Amygdala (tissue), 56 donors: Measurements from ENCODE around the gene PDCD1.

Experiments
- DNase-seq, 56 donors: peaks; one replicate each; lab custom pipeline; 2025; lab: John Stamatoyannopoulos, UW

The PDCD1 gene

DNA sequence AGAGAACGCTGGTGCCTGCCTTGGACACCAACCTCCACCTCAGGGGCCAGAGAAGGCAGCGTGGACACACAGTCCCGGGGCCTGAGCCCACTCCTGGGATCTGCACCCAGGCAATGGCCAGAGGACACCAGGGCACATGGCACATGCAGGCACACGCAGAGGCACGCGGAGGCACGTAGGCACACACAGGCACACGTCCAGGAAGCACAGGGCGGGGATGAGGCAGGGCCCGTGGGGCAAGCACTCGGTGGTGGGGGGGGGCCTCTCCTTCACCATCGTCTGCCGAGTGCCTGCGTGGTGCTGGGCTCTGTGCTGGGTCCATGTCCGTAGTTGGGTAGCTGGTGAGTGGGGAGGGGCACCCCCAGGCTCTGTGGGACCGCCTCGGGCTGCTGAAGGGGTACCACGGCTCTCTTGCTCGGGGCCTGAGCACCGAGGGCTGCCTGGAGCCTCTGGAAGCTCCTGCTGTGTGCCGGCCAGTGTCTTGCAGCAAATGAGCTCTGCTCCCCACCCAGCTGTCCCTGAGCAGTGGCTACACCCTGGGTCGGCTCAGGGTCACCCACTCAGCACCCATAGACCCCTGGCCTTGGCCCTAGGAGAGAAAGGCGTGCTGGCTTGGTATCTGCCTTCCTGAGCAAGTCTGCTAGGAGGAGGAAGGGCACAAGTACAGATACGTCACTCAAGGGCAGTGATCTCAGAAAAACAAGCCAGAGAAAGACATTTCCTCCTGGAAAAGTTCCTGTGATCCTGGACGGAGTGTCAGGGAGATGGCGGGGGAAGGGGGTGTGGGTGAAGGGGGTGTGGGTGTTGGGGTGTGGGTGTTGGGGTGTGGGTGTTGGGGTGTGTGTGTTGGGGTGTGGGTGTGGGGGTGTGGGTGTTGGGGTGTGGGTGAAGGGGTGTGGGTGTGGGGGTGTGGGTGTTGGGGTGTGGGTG, 37.3 kb upstream of the PDCD1 start:
- DNase-seq, result peak in 7 of 56 donors; percentile 29 to 94 (median 41)

DNA sequence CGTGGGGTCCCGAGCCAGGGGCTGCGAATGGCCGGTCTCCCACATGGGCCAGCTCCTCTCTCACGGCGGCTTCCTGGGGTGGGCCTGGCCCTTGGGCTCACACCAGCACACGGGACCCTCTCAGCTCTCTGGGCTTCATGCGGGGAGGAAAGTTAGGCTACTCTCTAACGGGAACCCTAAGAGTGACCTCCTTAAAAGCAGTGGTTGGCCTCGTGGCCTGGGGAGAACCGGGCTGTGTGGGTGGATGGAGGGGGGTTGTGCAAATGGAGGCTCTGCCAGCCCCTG, 36.7 kb upstream of the PDCD1 start:
- DNase-seq, result no peak

DNA sequence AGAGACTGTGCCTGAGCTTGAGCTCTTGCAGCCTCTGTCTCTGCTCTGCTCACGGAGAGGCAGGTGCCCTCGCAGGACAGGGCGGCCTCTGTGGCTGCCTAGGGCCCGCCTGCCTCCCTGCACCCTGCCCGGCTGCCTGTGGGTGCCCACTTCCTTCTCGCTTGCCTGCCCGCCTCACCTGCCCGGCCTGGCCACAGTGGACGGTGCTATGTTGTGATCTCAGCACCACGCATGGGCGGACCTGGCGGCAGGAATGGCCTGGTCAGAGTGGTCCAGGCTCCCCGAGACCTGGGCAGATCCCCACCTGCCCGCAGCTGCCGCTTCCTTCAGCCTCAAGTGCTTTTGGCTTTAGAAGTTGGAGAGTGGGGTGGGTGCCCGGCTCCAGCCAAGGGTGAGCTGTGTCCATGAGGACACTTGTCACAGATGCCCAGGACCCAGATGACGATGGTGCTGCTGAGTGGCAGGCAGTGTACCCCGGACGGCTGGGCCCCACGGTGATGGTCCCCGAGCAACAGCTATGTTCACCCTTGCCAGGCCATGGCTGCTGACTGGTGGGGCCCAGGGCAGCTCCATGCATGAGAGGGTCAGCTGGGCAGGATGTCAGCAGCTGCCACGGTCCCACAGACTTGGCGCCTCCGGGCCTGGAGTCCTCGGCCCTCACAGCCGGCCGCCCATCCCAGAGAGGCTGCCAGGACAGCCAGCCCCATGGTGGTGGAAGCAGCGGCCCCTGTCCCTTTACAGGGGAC, 36.2 kb upstream of the PDCD1 start:
- no peak for DNase-seq

DNA sequence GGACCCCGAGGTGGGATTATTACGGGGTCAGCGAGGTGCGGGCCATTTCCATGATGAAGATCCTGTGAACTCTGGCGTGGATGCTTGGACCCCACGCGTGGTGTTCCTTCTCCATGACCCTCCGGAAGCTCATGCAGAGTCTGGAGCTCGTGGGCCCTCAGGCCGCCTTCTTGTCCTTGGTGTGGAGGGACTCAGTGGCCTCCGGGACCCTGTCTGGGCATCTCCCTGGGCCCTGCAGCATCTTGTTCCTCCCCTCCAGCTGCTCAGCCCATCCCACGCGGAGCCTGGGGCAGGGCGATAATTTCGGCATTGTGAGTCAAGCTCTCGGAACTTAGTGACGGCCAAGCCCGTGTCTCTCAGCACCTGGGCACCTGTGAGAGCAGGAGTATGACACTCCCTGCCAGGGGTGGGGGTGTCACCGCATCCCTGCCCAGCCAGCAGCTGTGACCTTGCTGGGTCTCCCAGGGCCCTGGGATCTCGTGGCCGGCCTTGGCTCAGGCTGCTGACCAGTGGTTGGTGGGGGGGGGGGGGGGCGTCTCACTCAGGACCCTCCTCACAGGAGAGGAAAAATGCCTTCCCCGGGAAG, 35.5 kb upstream of the PDCD1 start:
- no peak for DNase-seq

DNA sequence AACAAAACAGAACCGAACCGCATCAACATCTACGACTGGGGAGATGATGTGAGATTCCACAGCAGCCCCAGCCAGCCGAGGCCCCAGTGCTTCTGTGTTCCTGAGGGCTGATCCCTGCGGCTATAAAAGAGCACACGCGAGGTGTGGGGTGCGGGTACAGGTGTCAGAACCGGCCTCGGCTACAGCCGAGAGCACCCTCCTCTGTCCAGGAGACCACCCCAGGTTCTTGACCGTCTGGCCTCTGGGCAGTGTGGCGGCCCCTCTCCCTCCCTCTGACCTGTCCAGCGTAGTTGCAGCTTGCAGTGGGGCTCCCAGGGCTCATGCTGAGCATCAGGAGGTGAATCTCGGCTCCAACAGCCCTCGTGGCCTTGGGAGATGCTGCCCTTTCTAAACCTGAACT, 34.6 kb upstream of the PDCD1 start:
- no peak for DNase-seq

DNA sequence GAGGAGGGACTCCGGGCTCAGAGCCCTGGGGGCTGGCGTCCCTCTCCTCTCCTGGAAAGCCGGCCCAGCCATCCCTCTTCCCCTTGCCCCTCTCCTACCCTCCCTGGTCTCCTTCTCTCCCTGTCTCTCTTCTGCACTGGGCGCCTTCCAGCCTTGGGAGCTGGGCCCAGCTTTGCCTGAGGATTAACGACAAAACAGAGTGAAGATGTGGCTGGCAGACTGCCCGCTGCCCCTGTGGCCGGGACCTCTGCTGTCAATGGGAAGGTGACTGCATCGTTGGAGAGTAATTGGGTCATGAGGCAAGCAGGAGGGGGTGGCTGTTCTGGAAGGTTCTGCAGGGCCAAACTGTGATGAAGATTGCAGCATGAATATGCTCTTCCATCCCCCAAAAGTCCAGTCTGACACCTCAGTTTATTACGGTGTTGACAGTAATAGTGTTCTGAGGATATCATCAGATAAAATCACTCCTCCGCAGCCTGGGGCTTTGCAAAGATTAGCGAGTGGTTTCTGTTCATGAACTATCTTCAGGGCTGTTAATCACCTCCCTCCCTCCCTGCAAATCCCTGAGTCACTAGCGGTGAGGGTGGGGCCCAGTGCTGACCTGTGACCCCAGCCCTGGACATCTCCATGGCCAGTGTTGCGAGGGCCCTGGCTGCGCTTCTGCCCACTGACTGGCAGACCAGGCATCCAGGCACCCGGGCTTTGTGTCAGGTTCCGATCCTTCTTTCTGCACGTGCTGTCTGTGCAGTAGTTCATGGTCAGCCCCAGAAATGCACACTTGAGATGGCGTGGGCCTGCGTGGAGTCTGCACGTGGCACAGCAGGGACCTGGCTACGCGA, 33.8 kb upstream of the PDCD1 start:
- DNase-seq, result no peak

DNA sequence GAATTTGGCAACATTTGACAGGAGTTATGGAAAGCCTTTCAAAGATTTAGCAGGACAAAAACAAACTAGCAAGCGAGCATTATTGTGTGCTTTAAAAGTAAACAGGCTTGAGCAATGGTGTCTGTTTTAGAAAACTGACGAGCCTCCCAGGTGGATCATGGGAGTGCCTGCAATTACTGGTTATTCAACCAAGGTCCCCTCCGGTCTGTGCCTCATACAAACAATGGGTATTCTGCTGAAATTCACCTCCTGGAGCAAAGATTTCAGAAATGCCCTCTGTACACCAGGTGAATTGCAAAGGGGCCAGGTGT, 33.2 kb upstream of the PDCD1 start:
- no peak for DNase-seq

DNA sequence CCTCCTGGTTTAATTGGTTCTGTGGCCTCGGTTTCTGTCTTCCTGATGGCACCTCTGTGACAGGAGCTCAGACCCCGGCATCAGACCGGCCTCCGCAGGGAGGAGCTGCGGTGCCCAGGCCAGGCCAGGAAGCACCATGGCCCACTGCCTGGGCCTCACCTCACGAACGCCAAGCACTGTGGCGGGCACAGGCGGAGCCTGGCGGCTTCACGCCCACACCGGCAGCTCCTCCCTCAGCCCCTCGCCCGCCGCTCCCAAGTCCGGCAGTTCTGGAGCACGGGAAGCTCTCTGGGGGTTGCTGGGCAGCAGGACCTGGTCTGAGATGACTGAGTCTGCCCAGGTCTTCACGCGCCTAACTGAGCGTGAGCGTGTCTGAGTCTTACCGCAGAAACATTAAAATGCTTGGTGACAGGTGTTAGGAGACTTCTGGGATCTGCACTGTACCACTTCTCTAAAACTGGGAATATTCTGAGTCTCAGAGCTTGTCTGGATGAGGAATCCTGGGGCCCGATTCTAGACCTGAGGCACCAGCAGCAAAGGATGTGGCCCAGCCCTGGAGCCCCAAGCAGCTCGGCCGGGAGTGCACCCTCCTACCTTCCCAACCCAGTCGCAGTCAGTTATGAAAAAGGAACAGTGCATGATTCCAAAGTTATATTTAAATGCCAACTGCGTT, 32.8 kb upstream of the PDCD1 start:
- DNase-seq, result no peak

DNA sequence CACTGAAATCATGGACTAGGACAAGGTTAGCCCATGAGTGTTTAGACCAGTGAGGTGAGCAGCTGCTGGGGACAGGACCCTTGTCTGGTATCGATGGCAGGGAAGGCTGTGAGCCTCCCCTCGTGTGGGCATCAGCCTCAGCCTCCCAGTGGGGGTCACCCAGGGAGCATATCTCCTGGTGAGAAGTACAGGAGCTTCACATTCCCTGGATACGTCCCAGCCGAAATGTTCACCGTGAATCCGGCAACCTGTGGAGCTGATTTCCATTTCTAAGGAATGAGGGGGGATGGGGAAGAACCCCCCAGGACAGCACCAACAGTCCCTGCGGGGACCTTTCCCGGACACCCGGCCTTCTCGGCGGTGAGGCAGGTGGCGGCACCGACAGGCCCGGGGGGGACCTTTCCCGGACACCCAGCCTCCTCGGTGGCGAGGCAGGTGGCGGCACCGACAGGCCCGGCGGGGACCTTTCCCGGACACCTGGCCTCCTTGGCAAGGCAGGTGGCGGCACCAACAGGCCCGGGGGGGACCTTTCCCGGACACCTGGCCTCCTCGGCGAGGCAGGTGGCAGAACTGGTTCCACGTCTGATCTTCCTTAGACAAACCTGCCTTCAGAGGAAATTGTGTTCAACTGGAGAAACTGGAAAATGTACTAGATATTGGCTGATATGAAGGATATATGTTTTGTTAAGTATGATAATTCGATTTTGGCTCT, 32.0 kb upstream of the PDCD1 start:
- no peak for DNase-seq

DNA sequence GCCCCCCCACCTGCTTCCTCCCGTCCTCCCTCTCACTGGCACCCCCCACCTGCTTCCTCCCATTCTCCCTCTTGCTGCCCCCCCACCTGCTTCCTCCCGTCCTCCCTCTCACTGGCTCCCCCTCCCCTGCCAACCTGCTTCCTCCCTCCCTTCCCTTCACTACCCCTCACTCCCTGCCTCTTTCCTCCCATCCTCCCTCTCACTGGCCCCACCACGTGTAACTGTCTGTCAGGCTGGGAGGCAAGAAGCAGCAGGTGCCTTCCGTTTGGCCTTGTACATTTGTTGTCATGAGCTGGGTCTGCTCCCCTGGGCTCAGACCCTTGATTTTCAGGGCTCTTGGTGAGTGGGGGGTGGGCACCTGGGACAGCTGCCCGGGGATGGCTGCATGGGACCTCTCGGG, 29.9 kb upstream of the PDCD1 start:
- DNase-seq, result no peak

DNA sequence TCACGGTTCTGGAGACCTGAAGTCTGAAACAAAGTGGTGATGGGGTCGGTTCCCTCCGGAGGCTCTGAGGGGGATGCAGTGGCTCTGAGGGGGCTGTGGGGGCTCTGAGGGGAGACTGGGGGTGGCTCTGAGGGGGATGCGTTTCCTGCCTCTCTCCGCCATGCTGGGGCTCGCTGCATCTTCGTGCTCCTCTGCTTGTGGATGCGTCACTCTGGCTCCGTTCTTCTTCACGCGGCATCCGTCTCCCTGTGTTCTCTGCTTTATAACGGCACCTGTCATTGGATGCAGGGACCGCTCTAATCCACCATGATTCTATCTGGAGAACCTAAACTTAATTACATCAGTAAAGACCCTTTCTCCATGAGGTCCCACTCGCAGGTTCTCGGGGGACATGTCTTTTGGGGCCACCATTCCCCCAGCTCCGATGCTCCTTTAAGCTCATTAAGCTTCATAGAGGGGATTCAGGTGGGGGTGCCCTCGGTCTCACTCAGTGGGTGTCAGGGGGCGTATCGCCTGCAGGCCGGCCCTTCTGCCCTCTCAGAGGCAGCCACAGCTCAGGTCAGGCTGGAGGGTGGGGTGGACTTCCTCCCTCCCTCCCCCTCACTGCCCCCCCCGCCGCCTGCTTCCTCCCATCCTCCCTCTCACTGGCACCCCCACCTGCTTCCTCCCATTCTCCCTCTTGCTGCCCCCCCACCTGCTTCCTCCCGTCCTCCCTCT, 29.3 kb upstream of the PDCD1 start:
- DNase-seq, result no peak

DNA sequence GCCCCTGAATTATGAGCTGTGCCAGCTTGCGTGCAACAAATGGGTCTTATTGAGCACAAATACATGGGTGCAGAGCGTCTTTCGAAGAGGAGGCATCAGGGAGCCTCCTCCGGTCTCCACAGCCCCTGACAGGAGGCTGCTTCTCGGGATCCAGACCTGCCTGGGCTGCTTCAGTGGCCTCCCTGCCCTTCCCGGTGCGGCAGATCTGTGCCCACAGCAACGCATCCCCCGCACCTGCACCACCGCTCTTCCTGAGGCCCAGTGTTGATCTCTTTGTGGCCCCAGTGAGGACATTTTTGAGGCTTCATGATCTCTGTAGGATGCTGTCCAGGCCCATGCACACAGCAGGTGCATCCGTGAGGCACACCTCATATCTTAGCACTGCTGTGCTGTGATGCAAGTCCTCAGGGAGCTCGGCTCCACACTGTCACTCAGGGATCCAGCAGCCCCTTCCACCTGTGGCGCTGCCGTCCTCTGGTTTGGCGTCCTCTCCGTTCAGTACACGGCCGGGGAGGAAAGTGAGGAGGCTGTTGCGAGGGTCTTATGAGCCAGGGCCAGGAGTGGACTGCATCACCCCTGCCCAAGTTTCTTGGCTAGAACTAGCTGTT, 28.2 kb upstream of the PDCD1 start:
- no peak for DNase-seq

DNA sequence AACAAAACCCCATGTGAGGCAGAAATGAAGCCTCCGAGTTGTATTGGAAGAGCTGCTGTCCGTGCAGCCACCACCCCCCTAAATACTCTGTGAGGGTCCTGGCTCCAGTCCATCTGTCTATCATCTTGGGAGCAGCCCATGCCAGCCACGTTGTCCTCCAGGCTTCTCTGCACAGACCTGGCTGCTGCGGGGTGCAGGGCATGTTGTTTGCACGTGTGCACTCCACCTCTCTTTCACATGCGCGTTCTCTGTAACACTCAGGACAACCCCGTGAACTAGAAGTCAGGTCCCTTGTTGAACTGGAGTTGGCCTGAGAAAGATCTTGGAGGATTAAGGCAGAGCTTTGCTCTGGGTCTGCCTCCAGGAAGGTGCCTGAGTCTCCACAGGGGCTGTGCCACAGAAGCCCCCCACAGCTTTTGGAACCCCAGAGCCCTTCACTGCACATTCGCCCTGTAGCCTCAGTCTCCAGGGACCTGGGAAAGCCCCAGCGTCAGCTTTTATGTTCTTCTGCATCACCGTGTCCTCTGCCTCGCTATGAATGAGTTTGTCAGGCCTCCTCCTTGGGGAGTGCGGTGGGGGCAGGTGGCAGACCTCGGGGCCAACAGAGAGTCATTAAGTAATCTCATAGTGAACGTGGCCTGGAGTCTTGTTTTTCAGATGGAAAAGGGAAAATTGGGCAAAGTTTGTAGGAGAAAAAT, 27.4 kb upstream of the PDCD1 start:
- DNase-seq, result no peak

DNA sequence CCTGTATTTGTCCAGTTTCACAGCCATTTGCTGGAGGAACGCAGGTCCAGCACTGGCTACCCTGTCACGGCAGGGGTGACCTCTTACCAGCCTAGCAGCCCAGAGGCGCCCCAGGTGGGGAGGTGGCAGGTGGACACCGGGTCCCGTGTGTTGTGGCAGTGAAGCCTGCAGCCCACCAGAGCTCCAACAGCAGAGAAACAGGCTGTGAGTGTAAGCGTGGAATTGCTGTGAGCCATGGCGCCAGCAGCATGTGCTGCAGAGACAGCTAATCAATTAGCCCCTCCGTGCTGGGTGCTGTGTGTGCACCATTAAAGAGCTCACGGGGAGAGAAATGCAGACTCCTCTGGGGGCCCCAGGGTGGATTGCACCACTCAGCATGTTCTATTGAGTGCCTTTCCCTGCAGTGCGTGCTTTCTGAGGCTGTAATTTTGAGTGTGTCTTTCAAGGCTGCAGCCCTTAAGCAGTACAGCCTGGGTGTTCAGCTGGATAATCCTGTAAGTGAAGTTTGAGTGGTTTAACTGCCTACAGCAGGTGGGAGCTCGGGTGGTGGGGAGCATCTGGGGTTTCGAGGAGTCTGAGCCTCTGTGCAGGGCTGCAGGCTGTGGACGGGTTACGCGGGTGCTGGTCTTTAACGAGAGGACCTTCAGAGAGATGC, 26.7 kb upstream of the PDCD1 start:
- DNase-seq, result no peak

DNA sequence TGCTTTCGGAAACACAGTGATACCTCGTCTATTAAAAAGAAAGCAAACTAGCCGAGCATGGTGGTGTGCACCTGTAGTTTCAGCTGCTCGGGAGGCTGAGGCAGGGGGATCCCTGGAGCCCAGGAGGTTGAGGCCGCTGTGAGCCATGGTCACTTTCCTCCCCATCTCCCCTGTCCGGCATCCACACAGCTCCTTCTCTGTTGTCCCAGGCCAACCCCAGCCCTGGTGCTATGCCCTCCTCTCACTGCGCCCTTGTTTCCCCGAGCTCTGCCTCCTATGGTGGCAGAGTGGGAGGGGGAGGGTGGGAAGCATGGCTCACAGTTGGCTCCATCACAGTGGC, 26.2 kb upstream of the PDCD1 start:
- DNase-seq, result no peak

DNA sequence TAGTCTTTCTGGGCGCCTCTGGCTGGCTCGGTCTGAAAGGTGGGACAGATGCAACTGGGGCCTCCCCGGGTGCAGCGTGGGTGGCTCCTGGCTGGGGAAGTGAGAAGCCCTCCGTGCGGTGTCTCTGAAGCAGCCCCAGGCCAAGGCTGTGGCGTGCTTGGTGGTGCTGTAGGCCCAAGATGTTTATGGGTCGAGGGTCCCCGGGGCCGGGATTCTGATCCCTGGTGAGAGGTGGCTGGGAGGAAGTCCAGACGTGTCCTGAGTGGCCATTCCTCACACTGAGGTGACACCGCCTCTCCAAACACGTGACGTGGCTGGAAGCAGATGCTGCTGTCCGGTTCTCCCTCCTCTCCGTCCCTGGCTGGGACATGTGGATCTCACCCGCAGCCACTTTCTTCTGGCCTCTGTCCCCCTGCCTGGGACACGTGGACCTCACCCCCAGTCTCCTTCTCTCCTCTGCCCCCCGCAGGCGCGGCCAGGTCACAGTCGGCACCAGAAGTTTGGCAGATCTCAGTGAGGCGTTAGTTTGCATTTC, 23.5 kb upstream of the PDCD1 start:
- DNase-seq, result peak in 3 of 56 donors; percentile 29 to 43 (median 30)

DNA sequence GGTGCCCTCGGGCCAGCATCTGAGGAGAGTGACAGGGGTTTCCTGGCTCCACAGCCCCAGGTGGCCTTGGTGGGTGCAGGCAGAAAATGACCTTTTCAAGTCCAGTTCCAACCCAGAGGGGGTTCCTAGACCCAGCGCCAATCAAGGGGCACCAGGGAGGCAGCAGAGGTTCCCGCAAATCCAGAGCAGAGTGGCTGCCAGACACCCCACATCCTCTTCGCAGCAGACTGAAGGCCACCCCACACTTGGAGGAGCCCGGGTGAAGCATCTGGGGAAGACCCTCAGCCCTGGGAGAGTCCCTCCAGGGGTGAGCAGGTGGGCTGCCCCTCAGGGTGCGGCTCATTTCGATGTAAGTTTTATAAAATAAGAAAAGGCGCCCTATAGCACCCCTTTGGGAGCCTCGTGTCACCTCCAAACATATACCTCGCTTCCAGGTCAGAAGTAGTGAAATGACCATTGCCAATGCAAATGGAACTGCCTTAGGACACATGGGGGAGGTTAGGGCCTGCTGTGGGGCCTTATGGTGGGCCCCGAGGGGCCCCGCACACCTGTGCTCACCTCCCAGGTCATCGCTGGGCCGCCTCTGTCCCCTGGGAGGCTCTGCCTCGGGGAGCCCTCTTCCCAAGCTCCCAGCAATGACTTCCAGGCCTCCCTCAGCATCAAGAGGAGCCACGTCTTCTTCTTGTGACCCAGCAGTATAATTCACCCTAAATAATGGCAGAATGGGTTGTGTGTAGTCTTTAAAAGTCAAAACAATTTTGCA, 21.8 kb upstream of the PDCD1 start:
- DNase-seq, result no peak
